OCI-LY3 (cell line): ENCODE results near the gene ATP6V0C.

Experiments used
- EZH2phosphoT487 ChIP-seq: fragments of 200-600 bp; shearing (Covaris generic); IDR thresholded peaks from 2 replicates; pipeline ENCODE4 v1.6.1; 2018; ENCODE audit warnings: antibody characterized with exemption, mixed run types, low read depth
- TF ChIP-seq, protein P1 (sequence below): fragments of 200-600, 300-600 bp; sonication (generic); IDR thresholded peaks from 2 replicates; pipeline ENCODE4 v1.5.1; 2014; ENCODE audit warnings: antibody characterized with exemption, low read length, low read depth

DNA sequence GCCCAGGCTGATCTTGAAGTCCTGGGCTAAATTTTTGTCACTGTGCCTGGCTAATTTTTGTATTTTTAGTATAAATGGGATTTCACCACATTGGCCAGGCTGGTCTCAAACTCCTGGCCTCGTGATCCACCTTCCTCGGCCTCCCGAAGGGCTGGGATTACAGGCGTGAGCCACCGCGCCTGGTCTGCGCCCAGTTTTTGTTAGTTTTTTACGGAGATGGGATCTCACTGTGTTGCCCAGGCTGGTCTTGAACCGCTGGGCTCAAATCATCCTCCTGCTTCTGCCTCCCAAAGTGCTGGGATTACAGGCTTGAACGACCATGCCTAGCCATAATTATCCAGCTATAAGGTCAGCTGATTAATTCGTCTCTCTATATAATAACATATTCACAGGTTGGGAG is 20.2 kb downstream of the ATP6V0C start:
- TF ChIP-seq, protein P1, sequence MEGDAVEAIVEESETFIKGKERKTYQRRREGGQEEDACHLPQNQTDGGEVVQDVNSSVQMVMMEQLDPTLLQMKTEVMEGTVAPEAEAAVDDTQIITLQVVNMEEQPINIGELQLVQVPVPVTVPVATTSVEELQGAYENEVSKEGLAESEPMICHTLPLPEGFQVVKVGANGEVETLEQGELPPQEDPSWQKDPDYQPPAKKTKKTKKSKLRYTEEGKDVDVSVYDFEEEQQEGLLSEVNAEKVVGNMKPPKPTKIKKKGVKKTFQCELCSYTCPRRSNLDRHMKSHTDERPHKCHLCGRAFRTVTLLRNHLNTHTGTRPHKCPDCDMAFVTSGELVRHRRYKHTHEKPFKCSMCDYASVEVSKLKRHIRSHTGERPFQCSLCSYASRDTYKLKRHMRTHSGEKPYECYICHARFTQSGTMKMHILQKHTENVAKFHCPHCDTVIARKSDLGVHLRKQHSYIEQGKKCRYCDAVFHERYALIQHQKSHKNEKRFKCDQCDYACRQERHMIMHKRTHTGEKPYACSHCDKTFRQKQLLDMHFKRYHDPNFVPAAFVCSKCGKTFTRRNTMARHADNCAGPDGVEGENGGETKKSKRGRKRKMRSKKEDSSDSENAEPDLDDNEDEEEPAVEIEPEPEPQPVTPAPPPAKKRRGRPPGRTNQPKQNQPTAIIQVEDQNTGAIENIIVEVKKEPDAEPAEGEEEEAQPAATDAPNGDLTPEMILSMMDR: no peak
- no peak for TF ChIP-seq EZH2phosphoT487
